ENCODE data around the gene NCL. TPM values are rescaled to one million over a fixed set of nuclear protein-coding genes. Genes with fewer than 3 reads are reported as not detected.

NCL gene
- total and polyA plus RNA-seq, 2 donors from 2014 or later: 191 to 382 TPM

GRCh38 chr2:231472816-231473215, 8.5 kb upstream of the NCL start:
- TF ChIP-seq CTCF (IDR thresholded peaks at IDR 0.05; ENCODE audit: borderline replicate concordance, extremely low read depth, insufficient read depth): no peak
- Histone ChIP-seq H3K27me3 (ENCODE audit: control insufficient read depth, insufficient read depth, low read length) (no peaks in the 10 kb centered on the region), H3K4me3 (ENCODE audit: low read length in 3 of 3) (no peak overlapping the region), H3K9ac (ENCODE audit: low read length in 3 of 3) (no peak overlapping the region), H3K9me3 (ENCODE audit: control insufficient read depth in 2 of 3, insufficient read depth in 1 of 3, low read length in 3 of 3) (no peaks in the 10 kb centered on the region), H3K4me1 (ENCODE audit: control insufficient read depth in 2 of 3, insufficient read depth in 2 of 3, low read depth in 1 of 3, low read length in 3 of 3) (no peaks in the 10 kb centered on the region), H3K36me3 (ENCODE audit: control insufficient read depth in 2 of 3, insufficient read depth in 3 of 3, low read length in 3 of 3) (no peaks in the 10 kb centered on the region), H3K27ac (ENCODE audit: low read depth in 2 of 2, low read length in 2 of 2) (no peak overlapping the region)
- intact Hi-C loops (cut with DNase I): no loop called here
- FAIRE-seq (no peak), DNase-seq (no peak)

GRCh38 chr2:231470246-231470900, 6.1 kb upstream of the NCL start:
- Histone ChIP-seq H3K27ac (ENCODE audit: low read depth in 2 of 2, low read length in 2 of 2) (no peak overlapping the region), H3K4me1 (ENCODE audit: control insufficient read depth in 2 of 3, insufficient read depth in 2 of 3, low read depth in 1 of 3, low read length in 3 of 3) (peaks cover 0 to 3% (median 2%) of the 10 kb centered on the region in 3 donors), H3K27me3 (ENCODE audit: control insufficient read depth, insufficient read depth, low read length) (no peaks in the 10 kb centered on the region), H3K9me3 (ENCODE audit: control insufficient read depth in 2 of 3, insufficient read depth in 1 of 3, low read length in 3 of 3) (no peaks in the 10 kb centered on the region), H3K4me3 (ENCODE audit: low read length in 3 of 3) (no peak overlapping the region), H3K36me3 (ENCODE audit: control insufficient read depth in 2 of 3, insufficient read depth in 3 of 3, low read length in 3 of 3) (no peaks in the 10 kb centered on the region), H3K9ac (ENCODE audit: low read length in 3 of 3) (no peak overlapping the region)
- DNase-seq (peak in 1 of 5 donors; percentile 10), FAIRE-seq (no peak)
- intact Hi-C loops (cut with DNase I): no loop called here
- no peak for TF ChIP-seq CTCF (IDR thresholded peaks at IDR 0.05; ENCODE audit: borderline replicate concordance, extremely low read depth, insufficient read depth)

GRCh38 chr2:231469583-231469950, 5.3 kb upstream of the NCL start:
- DNase-seq (peak in 1 of 5 donors; percentile 29), FAIRE-seq (no peak)
- no peak overlapping the region for H3K9ac ChIP-seq (ENCODE audit: low read length in 3 of 3)
- intact Hi-C loops (cut with DNase I): no loop called here
- H3K4me3 ChIP-seq (ENCODE audit: low read length in 3 of 3): no peak overlapping the region
- peaks cover 0 to 6% (median 4%) of the 10 kb centered on the region in 3 donors for H3K4me1 ChIP-seq (ENCODE audit: control insufficient read depth in 2 of 3, insufficient read depth in 2 of 3, low read depth in 1 of 3, low read length in 3 of 3)
- no peak overlapping the region for H3K27ac ChIP-seq (ENCODE audit: low read depth in 2 of 2, low read length in 2 of 2)
- H3K27me3 ChIP-seq (ENCODE audit: control insufficient read depth, insufficient read depth, low read length): no peaks in the 10 kb centered on the region
- TF ChIP-seq CTCF (IDR thresholded peaks at IDR 0.05; ENCODE audit: borderline replicate concordance, extremely low read depth, insufficient read depth): no peak
- no peaks in the 10 kb centered on the region for H3K36me3 ChIP-seq (ENCODE audit: control insufficient read depth in 2 of 3, insufficient read depth in 3 of 3, low read length in 3 of 3)
- no peaks in the 10 kb centered on the region for H3K9me3 ChIP-seq (ENCODE audit: control insufficient read depth in 2 of 3, insufficient read depth in 1 of 3, low read length in 3 of 3)
